ENCODE results near the gene KRT7.

KRT7 gene

DNA sequence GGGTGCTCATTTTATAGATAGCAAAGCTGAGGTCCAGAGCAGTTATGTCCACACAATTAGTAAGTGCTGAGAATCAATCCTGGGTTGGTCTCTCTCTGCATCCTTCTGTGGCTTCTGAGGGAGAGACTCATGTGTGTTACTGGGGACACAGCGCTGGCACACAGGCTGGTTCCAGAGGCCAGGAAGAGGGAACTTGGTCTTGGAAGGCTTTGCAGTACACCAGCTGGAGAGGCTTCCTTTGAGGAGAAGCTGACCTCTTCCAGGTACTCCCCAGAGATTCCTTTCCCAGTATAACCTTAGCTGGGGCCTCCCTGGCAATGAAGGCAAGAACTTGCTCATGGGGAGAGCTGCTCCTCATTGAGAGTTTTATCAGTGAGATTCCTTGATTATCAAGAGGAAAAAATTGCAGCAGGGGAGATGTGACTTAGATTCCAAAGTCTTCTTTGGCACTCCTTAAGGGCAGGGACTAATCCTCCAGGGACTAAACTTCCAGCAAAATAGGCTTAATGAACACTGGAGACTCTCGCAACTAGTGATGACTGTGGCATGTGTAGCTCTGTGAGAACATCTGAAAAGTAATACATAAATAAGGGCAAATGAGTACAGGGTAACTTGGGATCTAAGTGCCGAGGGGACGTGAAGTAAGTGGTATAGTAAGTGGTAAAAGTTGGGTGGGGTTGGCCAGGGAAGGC lies 27.3 kb upstream of the KRT7 start:
- Histone ChIP-seq H3K9me3 (ENCODE audit: severe bottlenecking) (no peaks in the 10 kb centered on the region), H3K4me3 (ENCODE audit: severe bottlenecking) (no peak overlapping the region), H3K27ac (ENCODE audit: poor library complexity, severe bottlenecking) (no peak overlapping the region), H3K36me3 (ENCODE audit: low read depth) (no peaks in the 10 kb centered on the region), H3K4me1 (ENCODE audit: insufficient read depth, poor library complexity, severe bottlenecking) (peaks cover 53% of the 10 kb centered on the region), H3K27me3 (ENCODE audit: insufficient read depth, poor library complexity, severe bottlenecking) (no peaks in the 10 kb centered on the region)
- ATAC-seq (ENCODE audit: low read depth) (no peak), DNase-seq (ENCODE audit: low spot score) (peak; percentile 9)
- TF ChIP-seq, protein P1, sequence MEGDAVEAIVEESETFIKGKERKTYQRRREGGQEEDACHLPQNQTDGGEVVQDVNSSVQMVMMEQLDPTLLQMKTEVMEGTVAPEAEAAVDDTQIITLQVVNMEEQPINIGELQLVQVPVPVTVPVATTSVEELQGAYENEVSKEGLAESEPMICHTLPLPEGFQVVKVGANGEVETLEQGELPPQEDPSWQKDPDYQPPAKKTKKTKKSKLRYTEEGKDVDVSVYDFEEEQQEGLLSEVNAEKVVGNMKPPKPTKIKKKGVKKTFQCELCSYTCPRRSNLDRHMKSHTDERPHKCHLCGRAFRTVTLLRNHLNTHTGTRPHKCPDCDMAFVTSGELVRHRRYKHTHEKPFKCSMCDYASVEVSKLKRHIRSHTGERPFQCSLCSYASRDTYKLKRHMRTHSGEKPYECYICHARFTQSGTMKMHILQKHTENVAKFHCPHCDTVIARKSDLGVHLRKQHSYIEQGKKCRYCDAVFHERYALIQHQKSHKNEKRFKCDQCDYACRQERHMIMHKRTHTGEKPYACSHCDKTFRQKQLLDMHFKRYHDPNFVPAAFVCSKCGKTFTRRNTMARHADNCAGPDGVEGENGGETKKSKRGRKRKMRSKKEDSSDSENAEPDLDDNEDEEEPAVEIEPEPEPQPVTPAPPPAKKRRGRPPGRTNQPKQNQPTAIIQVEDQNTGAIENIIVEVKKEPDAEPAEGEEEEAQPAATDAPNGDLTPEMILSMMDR (IDR thresholded peaks at IDR 0.05; ENCODE audit: poor library complexity, severe bottlenecking), result no peak

GRCh38 chr12:52206304-52207040 lies 26.6 kb upstream of the KRT7 start:
- TF ChIP-seq, protein P1 (IDR thresholded peaks at IDR 0.05; ENCODE audit: poor library complexity, severe bottlenecking), result no peak
- ATAC-seq (ENCODE audit: low read depth), result no peak
- no peaks in the 10 kb centered on the region for H3K27me3 ChIP-seq (ENCODE audit: insufficient read depth, poor library complexity, severe bottlenecking)
- H3K4me3 ChIP-seq (ENCODE audit: severe bottlenecking), result no peak overlapping the region
- H3K4me1 ChIP-seq (ENCODE audit: insufficient read depth, poor library complexity, severe bottlenecking), result peaks cover 55% of the 10 kb centered on the region
- peak; percentile 29 for DNase-seq (ENCODE audit: low spot score)
- no peaks in the 10 kb centered on the region for H3K9me3 ChIP-seq (ENCODE audit: severe bottlenecking)
- no peaks in the 10 kb centered on the region for H3K36me3 ChIP-seq (ENCODE audit: low read depth)
- no peak overlapping the region for H3K27ac ChIP-seq (ENCODE audit: poor library complexity, severe bottlenecking)

DNA sequence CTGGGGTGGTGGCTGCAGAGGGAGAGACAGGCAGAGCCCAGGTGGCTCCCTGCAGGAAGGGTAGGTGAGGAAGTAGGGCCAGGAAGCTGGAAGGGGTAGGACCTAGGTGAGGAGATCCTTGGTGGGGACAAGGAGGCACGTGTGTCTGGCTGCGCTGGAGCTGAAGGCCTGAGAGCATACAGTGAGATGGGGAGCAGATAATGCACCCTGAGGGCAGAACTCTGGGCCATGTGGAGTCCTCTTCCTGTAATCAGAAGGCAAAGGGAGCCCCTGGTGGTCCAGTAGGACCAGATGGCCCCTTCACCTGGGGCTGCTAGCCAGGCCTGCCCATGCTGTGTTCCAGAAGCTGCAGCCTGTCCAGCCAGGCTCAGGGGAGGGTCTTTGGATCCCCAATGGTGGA lies 25.9 kb upstream of the KRT7 start:
- ATAC-seq (ENCODE audit: low read depth) (no peak), DNase-seq (ENCODE audit: low spot score) (peak; percentile 31)
- H3K27me3 ChIP-seq (ENCODE audit: insufficient read depth, poor library complexity, severe bottlenecking), result no peaks in the 10 kb centered on the region
- H3K9me3 ChIP-seq (ENCODE audit: severe bottlenecking), result no peaks in the 10 kb centered on the region
- peaks cover 55% of the 10 kb centered on the region for H3K4me1 ChIP-seq (ENCODE audit: insufficient read depth, poor library complexity, severe bottlenecking)
- H3K36me3 ChIP-seq (ENCODE audit: low read depth), result no peaks in the 10 kb centered on the region
- peak overlapping the region; percentile 87 for H3K27ac ChIP-seq (ENCODE audit: poor library complexity, severe bottlenecking)
- TF ChIP-seq, protein P1 (IDR thresholded peaks at IDR 0.05; ENCODE audit: poor library complexity, severe bottlenecking), result no peak
- H3K4me3 ChIP-seq (ENCODE audit: severe bottlenecking), result no peak overlapping the region

DNA sequence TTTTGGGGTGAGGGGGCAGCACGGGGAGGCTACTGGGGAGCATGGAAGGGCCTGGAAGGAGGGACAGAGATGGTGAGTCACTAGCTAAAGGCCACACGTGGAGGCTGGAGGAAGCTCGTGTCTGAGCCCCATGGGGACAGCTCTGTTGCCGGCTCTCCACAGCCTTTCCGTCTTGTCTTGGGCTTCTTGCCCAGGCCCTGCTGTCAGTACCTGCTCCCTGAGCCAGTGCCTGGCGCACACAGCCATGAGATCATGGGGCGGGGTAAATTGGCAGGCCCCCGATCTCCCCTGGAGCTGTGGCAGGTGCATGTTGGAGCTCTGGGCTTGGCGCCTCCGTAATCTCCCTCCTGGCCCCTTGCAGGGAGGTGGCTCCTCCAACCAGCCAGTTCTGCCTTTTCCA lies 25.1 kb upstream of the KRT7 start:
- H3K27me3 ChIP-seq (ENCODE audit: insufficient read depth, poor library complexity, severe bottlenecking), result no peaks in the 10 kb centered on the region
- H3K4me1 ChIP-seq (ENCODE audit: insufficient read depth, poor library complexity, severe bottlenecking), result peaks cover 55% of the 10 kb centered on the region
- no peak overlapping the region for H3K4me3 ChIP-seq (ENCODE audit: severe bottlenecking)
- ATAC-seq (ENCODE audit: low read depth) (peak; percentile 24), DNase-seq (ENCODE audit: low spot score) (peak; percentile 69)
- H3K9me3 ChIP-seq (ENCODE audit: severe bottlenecking), result no peaks in the 10 kb centered on the region
- TF ChIP-seq, protein P1 (IDR thresholded peaks at IDR 0.05; ENCODE audit: poor library complexity, severe bottlenecking), result no peak
- peak overlapping the region; percentile 87 for H3K27ac ChIP-seq (ENCODE audit: poor library complexity, severe bottlenecking)
- H3K36me3 ChIP-seq (ENCODE audit: low read depth), result no peaks in the 10 kb centered on the region
